Inflammatory macrophage treated with lipopolysaccharide for 4 hours (primary cell): ENCODE measurements around the gene METTL8.
"Not testable (repeated sequence)": the region's sequence is repeated elsewhere in the genome, so short reads cannot be mapped to it uniquely, and the experiment has no call there.

ENCODE experiments used
- DNase-seq: peaks from one replicate; pipeline ENCODE4 v3.0.0-alpha.2; 2020

The METTL8 gene

GRCh38 chr2:171394164-171394740 is 39.5 kb downstream of the METTL8 start:
- no peak for DNase-seq

- DNase-seq: no peak
These were observed 40.3 kb downstream of the METTL8 start for GRCh38 chr2:171393487-171393886.

DNA sequence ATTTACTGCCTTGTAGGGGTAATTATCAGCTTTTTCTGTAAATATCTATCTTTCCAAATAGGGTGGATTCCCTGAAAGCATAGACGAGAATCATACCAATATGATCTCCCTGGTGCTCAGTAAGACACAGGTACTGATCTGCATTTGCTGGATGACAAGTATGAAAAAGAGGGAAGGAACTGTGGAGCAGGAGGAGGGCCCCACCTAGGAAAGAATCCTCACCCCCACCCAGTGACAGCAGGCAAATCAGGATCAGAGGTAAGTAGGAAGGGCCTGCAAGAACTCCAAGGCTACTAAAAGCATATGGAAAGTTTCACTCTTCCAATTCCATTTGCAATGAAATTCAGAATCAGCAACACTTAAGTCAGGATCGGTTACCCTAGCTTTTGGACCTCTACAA is 42.3 kb downstream of the METTL8 start:
- DNase-seq: no peak

GRCh38 chr2:171390941-171391516 is 42.8 kb downstream of the METTL8 start:
- no peak for DNase-seq

GRCh38 chr2:171389780-171390179 is 44.0 kb downstream of the METTL8 start:
- DNase-seq: no peak

DNA sequence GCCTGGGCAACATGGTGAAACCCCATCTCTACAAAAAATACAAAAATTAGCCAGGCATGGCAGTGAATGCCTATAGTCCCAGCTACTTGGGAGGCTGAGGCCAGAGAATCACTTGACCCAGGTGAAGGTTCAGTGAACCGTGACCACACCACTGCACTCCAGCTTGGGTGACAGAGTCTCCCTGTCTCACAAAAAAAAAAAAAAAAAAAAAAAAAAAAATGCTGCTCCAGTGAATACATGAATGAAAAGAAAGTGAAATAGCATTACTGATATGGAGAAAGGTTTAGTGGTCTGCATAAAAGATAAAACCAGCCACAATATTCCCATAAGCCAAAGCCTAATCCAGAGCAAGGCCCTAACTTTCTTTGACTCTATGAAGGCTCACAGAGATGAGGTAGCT is 44.5 kb downstream of the METTL8 start:
- no peak for DNase-seq

DNA sequence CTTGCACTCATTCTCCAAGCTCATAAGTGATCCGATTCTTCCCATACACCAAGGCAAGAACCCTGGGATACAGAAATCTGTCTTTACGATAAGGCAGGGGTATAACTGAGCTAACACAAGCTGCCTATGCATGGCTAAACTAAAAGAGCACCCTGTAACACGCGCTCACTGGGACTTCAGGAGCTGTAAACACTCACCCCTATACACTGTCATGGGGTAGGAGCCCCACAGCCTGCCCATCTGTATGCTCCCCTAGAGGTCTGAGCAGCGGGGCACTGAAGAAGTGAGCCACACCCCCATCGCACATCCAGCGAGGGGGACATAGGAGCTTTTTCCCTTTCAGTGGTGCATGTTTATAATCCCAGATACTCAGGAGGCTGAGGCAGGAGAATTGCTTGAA is 46.7 kb downstream of the METTL8 start:
- no peak for DNase-seq

- DNase-seq: no peak
These were observed 47.2 kb downstream of the METTL8 start for GRCh38 chr2:171386627-171387026.

- DNase-seq: no peak
These were observed 50.7 kb downstream of the METTL8 start for GRCh38 chr2:171383134-171383533.

- not testable (repeated sequence) for DNase-seq
These were observed 51.6 kb downstream of the METTL8 start for GRCh38 chr2:171382175-171382574.

DNA sequence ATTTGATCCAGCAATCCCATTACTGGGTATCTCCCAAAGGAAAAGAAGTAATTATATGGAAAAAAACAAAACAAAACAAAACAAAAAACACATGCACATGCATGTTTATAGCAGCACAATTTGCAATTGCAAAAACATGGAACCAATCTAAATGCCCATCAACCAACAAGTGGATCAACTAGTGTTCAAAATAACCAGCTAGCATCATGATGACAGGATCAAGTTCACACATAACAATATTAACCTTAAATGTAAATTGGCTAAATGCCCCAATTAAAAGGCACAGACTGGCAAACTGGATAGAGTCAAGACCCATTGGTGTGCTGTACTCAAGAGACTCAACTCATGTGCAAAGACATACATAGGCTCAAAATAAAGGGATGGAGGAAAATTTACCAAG is 55.9 kb downstream of the METTL8 start:
- not testable (repeated sequence) for DNase-seq

- DNase-seq: no peak
These were observed 66.1 kb downstream of the METTL8 start for GRCh38 chr2:171367692-171368091.

DNA sequence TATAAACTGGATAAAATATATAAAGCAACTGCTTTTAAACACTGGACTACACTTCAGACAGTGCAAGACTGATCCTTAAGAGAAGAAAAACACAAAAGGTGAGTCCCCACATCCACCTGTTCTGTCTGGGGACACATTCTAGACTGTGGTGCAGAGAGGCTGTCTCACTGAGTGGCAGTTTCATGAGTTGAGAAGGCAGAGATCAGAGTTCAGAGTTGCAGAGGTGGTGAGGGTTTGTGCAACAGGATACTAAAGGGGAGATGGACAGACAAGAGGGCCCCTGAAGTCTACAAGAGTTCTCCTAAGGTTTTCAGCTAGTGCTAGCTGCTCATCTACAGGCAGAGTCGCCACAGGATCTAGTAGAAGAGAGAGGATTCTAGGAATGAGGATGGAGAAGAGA is 68.0 kb downstream of the METTL8 start:
- no peak for DNase-seq

- DNase-seq: no peak
These were observed 68.6 kb downstream of the METTL8 start for GRCh38 chr2:171365232-171365631.

DNA sequence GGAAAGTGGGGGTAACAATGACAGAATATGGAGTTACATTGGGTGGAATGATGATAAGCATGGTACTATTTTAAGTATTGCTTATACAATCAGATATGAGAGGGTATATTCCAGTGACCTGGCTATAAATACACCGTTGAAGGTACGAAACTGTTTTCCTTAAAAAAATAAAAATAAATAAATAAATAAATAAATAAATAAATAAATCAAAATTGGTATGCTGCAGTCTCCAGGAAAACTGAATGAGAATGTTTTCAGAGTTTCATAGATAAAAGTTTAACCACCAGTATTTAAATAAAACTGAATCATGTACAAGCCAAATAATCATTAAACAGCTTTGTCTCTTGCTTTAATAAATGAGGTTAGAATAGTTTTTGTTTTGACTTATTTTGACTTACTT is 71.4 kb downstream of the METTL8 start:
- DNase-seq: no peak

DNA sequence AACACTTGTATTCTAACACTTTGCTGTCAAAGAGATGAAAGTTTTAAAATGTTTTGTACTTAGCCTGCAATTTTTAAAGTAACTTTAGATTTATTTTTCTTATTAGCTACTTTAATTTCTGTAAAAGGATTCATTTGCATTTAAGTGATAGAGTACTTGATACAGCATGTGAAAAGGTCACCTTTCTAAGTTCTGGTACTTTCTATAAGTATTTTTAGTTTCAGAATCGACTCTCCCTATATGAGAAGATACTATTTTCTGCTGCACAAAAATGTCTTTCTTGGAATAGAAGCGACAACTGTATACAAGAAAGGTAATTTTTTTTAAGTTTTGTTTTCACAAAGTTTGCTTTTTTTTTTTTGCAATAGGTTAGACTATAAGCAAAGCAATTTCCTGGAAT is 72.9 kb downstream of the METTL8 start:
- DNase-seq: no peak

GRCh38 chr2:171353746-171354145 is 80.0 kb downstream of the METTL8 start:
- not testable (repeated sequence) for DNase-seq

DNA sequence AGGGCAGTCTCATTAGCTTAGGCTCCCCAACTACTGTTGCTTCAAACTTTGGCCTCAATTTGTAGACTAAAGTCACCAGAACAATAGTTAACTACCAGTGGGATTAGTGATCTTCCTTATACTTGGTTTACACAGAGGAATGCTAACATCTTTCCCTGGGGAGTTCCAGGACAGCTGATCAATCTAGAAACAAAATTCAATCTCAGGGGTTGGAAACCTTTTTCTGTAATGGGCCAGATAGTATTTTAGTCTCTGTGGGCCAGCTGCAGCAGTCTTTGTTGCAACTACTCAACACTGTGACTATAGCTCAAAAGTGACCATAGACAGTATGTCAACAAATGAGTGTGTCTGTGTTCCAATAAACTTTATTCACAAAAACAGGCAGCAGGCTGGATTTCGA is 85.7 kb downstream of the METTL8 start:
- DNase-seq: no peak

DNA sequence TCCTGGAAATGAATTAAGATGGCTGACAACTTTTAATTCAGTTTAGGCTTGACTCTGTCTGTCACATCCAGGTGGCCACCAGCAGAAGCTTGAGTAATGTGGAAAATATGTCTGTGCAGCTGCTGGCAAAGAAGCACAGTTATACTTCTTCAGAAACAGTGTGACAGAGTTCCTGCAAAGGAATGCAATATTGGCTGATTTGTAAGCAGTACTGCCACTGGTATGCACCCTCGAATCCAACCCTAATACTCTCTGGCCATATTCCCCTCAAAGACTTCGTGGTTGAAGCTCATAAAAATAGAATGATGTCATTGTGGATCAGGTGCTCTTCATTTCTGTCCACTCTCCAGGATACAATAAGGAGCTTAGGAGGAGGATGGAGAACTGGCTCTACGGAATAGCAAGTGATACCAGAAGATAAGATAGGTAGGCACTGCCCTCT is 86.2 kb downstream of the METTL8 start:
- DNase-seq: no peak

- DNase-seq: no peak
These were observed 86.8 kb downstream of the METTL8 start for GRCh38 chr2:171346723-171347557.

- no peak for DNase-seq
These were observed 87.6 kb downstream of the METTL8 start for GRCh38 chr2:171345971-171346722.

- DNase-seq: no peak
These were observed 89.6 kb downstream of the METTL8 start for GRCh38 chr2:171344182-171344581.

- DNase-seq: no peak
These were observed 91.8 kb downstream of the METTL8 start for GRCh38 chr2:171342067-171342413.
